GM19099 (cell line): ENCODE measurements around the gene SHE.

Source experiments
- POLR2A ChIP-seq: IDR thresholded peaks from 3 replicates; pipeline ENCODE4 v1.6.1; 2011; ENCODE audit warnings: low read depth; ENCODE audit not compliant: insufficient read length; ENCODE audit errors: extremely low read depth

SHE gene

GRCh38 chr1:154430903-154431302, 71.3 kb downstream of the SHE start:
- no peak for TF ChIP-seq POLR2A

- no peak for TF ChIP-seq POLR2A
These were observed 72.2 kb downstream of the SHE start for GRCh38 chr1:154429841-154430611.
